ENCODE results near the gene ZFYVE1.
"Not testable (repeated sequence)": the region's sequence is repeated elsewhere in the genome, so short reads cannot be mapped to it uniquely, and the experiment has no call there.

ZFYVE1 gene, protein sequence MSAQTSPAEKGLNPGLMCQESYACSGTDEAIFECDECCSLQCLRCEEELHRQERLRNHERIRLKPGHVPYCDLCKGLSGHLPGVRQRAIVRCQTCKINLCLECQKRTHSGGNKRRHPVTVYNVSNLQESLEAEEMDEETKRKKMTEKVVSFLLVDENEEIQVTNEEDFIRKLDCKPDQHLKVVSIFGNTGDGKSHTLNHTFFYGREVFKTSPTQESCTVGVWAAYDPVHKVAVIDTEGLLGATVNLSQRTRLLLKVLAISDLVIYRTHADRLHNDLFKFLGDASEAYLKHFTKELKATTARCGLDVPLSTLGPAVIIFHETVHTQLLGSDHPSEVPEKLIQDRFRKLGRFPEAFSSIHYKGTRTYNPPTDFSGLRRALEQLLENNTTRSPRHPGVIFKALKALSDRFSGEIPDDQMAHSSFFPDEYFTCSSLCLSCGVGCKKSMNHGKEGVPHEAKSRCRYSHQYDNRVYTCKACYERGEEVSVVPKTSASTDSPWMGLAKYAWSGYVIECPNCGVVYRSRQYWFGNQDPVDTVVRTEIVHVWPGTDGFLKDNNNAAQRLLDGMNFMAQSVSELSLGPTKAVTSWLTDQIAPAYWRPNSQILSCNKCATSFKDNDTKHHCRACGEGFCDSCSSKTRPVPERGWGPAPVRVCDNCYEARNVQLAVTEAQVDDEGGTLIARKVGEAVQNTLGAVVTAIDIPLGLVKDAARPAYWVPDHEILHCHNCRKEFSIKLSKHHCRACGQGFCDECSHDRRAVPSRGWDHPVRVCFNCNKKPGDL

DNA sequence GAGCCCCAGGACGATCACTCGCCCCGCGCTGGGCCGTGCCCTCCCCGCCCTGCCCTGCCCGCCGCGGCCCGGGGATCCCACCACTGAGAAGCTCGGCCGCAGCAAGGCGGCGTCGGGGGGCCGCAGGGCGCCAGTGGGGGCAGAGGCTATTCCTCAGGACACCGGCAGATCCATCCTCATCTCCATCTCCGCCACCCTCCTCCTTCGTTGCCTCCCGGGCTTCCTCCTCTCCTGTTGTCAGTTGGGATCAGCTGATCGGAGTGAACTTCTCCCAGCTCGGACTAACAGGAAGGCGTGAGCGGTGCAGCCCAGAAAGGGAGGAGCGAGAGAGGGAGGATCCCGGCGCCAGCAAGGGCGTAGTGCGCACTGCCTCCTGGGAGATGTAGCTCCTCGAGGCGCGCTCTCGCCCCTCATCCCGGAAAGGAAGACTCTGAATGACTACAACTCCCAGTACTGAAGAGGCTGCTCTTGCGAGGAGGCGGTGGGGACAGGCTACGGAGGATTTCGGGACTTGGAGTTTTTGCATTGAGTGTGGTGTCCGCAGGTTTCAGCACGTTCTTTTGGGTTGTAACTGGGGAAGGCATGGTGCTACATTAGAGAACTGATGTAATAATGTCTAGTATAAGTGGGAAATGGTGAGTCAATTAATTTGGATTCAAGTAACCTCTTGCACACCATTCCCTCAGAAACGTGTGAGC is at the start of gene ZFYVE1:
Gene ZFYVE1, minus strand, starts transcription at position 262 of the 698 bp plus-strand sequence. CDS start 2,598 bp downstream, outside the sequence.
- peak; percentile 88 for DNase-seq

- DNase-seq = no peak
Measured at GRCh38 chr14:73069585-73069984, 42.7 kb upstream of the ZFYVE1 start.

GRCh38 chr14:73058922-73059673 is 32.2 kb upstream of the ZFYVE1 start:
- no peak for DNase-seq

- peak; percentile 91 for DNase-seq
Measured at GRCh38 chr14:73058224-73058921, 31.5 kb upstream of the ZFYVE1 start, which contains the start of gene RBM25. Gene RBM25, plus strand, starts transcription at chr14:73058534. Its CDS starts 13,108 bp downstream, at chr14:73071642.

- DNase-seq = no peak
Measured at GRCh38 chr14:73057944-73058223, 31.0 kb upstream of the ZFYVE1 start.

DNA sequence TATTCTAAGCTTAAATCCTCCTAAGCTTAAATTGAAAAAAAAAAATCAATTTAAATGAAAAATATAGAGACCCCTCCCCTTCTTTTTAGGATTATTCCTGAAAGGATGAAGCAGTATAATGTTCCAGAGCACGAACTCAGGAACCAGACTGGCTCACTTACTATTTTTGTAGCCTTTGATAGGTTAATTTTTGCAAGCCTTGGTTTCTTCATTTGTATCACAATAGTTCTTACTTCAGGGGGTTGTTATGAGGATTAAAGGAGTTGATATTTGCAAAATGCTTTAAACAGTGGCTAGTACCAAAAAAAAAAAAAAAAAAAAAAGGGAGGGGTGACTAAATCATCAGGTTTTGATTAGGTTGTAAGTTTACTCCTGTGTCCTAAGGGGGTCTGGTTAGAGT is 28.3 kb upstream of the ZFYVE1 start:
- no peak for DNase-seq

GRCh38 chr14:73049428-73049827 is 22.5 kb upstream of the ZFYVE1 start:
- DNase-seq = no peak

GRCh38 chr14:73047808-73048207 is 20.9 kb upstream of the ZFYVE1 start:
- no peak for DNase-seq

DNA sequence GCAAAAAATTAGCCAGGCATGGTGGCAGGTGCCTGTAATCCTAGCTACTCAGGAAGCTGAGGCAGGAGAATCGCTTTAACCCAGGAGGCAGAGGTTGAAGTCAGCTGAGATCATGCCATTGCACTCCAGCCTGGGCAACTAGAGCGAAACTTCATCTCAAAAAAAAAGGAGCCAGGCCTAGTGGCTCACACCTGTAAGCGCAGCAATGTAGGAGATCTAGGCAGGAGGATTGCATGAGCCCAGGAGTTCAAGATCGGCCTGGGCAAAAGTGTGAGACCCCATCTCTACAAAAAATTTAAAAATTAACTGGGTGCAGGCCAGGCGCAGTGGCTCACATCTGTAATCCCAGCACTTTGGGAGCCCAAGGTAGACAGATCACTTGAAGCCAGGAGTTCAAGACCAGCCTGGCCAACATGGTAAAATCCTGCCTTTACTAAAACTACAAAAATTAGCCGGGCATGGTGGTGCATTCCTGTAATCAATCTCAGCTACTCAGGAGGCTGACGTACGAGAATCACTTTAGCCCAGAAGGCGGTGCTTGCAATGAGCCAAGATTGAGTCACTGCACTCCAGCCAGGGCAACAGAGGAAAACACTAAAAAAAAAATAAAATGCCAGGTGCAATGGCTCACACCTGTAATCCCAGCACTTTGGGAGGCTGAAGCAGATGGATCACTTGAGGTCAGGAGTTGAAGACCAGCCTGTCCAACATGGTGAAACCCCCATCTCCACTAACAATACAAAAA is 10.0 kb upstream of the ZFYVE1 start:
- not testable (repeated sequence) for DNase-seq

DNA sequence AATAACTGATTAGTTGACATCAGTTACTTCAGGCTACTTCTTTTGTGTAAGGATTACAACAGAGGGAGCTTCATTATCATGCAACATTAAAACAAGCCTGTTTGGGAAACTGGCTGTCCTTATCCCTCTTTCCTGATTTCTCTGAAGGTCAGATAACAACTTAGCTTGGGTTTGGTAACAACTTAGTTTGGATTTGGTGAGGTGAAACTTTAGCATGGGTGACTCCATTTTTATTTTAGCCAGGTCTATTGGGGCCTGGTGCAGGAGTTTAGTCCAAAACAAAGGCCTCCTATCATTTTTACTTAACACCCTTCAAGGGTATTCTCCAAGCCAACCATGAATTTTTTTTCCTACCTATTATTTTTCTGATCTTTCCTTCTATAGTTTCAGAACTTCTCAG is 1.1 kb upstream of the ZFYVE1 start:
- no peak for DNase-seq

DNA sequence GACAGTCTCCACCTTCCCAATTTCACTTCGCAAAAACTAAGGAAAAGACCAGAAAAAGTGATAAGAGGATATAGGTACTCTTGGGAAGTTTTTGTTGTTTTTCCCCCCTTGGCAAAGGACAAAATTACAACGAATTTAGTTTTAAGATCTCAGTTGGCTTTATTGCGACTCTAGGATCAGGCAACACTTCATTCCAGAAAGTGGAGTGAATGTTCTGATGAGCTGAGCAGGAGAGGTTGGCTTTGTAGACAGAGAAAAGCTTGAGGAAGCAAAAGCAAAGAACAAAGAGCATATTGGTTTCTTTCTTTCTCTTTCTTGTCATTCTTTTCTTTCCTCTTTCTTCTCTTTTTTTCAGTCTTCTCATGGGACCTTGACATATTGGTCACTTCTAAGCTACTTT is 640 bp upstream of the ZFYVE1 start:
- DNase-seq = no peak

DNA sequence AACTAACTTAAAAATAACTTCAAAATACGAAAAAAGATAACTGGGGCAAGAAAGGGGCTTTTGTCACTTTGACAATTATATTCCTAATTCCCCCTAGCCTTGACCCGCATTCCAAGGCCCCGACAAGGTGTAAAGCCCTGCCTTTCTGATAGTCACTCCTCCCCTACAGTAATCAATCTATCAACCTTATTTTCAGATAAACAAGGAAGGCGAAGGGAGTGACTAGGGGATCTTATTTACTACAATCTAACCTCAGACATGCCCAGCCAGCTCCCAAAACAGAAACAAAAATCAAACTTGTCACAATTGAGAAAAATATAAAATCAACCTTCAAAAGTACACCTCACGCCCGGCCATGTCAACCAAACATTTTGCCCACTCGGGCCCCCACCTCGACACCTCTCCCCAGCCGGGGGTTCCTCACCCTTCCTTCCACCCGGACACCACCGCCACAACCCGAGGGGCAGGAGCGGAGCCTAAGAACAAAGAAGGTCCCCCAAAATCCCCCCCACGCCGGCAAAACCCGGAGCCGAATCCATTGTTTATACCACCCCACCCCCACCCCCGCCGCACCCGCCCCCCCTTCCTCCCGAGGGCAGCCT is 562 bp downstream of the ZFYVE1 start:
- peak; percentile 1 for DNase-seq

- no peak for DNase-seq
Measured at GRCh38 chr14:73025544-73025943, 1.4 kb downstream of the ZFYVE1 start.

GRCh38 chr14:73022051-73022450 is 4.9 kb downstream of the ZFYVE1 start:
- DNase-seq = no peak

DNA sequence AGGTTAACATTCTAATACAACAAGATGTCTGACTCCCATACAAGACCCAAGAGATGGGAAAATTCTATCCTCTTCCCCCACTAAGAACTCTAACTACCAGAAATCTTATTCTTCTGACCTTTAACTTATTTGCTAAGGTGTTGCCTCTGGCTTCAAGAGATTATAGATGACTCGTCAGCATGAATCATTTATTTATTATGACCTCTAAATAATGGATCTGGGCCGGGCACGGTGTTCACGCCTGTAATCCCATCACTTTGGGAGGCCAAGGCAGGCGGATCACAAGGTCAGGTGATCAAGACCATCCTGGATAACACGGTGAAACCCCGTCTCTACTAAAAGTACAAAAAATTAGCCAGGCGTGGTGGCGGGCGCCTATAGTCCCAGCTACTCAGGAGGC is 10.9 kb downstream of the ZFYVE1 start:
- not testable (repeated sequence) for DNase-seq

DNA sequence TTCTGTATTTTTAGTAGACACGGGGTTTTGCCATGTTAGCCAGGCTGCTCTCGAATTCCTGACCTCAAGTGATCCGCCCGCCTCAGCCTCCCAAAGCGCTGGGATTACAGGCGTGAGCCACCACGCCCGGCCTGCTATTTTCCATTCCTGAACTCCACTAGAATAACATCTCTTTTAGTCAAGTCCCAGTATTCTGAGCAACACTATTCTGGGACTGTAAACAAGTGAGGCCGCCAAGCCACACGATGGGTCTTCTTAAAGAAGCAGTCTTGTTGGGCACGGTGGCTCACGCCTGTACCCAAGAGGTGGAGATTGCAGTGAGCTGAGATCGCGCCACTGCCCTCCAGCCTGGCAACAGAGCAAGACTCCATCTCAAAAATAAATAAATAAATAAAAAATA is 11.4 kb downstream of the ZFYVE1 start:
- DNase-seq = not testable (repeated sequence)

GRCh38 chr14:73014105-73014504 is 12.8 kb downstream of the ZFYVE1 start:
- DNase-seq = no peak

GRCh38 chr14:73011189-73011588 is 15.7 kb downstream of the ZFYVE1 start:
- not testable (repeated sequence) for DNase-seq

DNA sequence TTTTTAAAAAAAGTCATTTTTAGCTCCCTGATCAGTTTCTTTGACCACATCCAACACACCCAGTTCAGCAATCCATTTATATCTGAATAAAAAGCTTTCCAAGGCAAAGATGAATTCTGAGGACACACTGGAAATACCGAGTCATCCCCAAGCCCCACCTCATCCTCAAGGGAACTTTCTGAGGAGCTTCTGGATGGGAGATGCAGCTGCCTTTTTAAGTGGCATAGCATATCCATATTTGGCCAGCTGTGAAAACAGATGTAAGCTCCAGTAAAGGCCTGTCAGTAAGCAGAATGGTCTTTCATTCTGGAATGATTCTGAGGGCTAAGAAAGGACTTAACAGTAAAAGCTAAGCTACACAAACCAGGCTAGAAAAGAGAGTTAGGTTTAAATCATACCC is 18.4 kb downstream of the ZFYVE1 start:
- no peak for DNase-seq

GRCh38 chr14:73007835-73008234 is 19.1 kb downstream of the ZFYVE1 start:
- DNase-seq = no peak

GRCh38 chr14:73004641-73005040 is 22.3 kb downstream of the ZFYVE1 start:
- DNase-seq = not testable (repeated sequence)

All from activated CD4-positive, alpha-beta T cell treated with anti-CD3 and anti-CD28 coated beads, Interleukin-2, amount 50 U/mL, for 1 hour (primary cell).